HG02943 (cell line): ENCODE data around the gene NLGN2.

Experiments
- ATAC-seq: cut with Tn5 transposase; IDR thresholded peaks from one replicate; pipeline ENCODE4 v1.9.1; 2021; ENCODE audit warnings: mild to moderate bottlenecking, low read depth, moderate library complexity; ENCODE audit not compliant: unreplicated experiment

Gene NLGN2

DNA sequence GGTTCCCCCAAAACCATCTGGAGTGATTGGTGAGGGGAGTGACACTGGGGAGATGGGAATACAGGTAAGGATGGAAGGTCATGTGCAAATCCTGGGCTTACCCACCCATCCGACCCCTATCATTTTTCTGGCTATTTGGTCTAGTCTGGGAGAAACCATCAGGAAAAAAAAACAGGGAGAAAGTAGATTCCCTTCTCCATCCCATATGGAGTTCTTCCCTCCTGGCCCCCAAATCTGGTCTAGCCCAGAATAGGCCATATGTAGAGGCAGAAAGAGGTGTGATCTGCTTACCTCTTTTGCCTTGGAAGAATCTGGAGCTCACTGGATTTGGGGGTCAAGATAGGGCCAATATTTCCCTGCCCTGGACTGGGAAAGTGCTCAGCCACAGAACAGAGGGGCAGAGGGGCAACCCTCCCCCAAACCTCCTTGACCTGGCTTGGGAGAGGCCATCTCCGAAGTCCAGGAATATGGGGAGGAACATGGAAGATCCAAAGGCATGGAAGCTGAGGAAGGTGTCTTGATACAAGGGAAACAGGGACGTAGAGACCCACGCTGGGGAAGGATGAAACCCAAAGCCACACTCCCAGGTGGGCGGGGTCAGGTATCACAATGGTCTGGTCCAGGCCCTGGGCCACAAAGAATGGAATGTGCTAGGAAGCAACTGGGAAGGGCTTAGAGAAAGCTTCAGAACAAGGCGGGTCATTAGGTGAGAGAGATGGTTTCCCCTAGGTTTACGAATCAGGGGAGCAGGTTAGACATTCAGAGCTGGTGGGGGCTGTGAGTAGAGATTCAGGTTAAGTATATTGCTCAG lies 53.4 kb downstream of the NLGN2 start:
- ATAC-seq: no peak

DNA sequence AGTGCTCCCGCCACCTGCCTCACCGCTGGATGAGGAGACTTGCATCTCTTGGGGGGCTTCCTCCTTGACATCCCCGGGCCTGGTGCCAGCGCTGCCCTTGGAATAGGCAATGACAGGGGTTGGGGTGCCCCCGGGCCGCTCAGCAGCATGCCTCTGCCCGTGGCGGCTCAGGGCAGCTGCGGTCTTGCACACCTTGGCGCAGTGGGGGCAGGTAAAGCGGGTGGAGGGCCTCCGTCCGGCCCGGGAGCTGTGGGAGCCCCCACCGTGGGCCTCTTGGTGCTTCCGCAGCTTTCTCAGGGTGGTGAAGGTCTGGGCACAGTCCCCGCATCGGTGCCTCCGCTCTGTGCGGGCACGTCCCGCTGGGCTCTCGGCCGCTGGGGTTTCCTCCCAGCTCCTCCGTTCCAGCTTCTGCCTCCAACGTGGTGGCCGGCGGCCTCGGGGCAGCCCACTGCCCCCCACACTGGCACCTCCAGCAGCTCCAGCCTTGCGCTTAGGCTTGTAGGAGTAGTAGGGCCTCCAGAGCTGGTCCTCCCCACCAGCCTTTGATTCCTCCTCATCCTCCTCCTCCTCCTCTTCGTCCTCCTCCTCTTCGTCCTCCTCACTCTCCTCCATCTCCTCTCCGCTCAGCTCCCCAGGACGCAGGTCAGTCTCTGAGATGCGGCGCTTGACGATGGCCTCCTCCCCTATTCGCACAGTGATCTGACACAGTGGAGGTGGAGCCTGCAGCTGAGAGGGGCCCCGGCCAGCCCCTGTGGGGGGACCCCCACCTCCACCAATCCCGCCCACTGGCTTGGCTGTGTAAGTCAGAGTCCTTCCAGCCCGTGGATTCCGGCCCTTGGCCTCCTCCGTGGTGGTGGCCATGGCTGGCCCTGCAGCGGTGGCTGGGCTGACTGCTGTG lies 55.1 kb downstream of the NLGN2 start:
- no peak for ATAC-seq

GRCh38 chr17:7463372-7463846 lies 55.8 kb downstream of the NLGN2 start:
- ATAC-seq: no peak

GRCh38 chr17:7464081-7464480 lies 56.4 kb downstream of the NLGN2 start:
- ATAC-seq: no peak

- ATAC-seq: no peak
Measured at GRCh38 chr17:7465597-7466275, 58.1 kb downstream of the NLGN2 start.

DNA sequence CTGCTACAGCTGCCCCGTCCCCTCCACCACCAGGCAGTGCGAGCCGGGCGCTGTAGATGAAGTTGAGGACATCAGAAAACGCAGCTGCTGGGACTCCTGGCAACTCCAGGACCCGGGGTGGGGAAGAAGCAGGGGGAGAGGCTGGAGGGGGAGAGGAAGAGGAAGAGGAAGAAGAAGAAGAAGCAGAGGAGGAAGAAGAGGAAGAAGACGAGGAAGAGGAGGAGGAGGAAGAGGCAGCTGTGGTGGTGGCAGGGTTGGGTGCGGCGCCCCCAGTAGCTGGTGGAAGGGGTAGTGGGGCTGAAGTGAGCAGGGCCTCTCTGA lies 58.6 kb downstream of the NLGN2 start:
- ATAC-seq: no peak

DNA sequence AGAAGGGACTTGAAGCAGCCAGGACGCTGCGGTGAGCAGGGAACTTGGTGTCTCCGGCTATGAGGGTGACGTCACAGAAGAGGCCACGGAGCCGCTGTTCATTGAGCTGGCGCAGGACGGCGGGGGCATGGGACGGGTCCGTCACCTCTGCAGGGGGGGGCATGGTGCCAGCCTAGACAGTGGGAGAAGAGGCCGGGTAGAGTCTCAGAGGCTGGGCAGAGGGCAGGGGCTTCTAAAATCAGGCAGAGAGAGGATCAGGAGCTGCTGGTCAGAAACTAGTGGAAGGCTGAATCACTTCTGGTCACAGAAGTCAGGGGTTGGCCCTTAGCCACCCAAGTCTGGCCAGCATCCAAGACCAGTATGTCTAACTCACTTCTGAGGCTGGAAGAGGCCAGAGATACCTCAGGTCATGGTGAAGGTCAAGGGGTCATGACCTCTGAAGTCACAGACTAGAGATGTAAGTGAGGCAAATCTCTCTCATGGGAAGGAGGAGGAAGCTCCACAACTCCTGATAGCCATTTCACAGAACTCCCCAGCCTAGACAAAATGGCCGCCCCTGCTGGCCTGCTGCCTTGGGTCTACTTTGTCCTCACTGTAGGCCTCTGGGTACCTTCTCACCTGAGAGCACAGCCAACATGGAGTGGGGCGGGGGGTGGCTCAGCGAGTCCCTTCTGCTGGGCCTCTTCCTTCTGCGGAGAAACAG lies 59.1 kb downstream of the NLGN2 start:
- no peak for ATAC-seq

DNA sequence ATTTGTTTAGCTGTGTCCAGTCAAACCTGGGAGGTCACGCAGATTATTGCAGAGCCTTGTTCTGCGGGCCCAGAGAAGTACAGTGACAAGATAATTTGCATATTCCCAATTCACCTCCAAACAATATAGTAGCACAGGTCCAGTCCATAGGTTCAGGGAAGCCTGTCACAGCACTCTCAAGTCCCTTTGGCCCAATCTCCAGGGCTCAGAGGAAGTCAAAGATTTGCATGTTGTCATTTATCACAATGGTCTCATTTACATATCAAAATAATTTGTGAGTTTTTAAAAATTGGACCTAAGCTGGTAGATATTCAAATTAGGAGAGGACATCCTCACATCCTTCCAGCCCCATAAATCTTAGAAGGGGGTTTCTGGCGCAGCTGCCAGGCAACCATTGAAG lies 59.9 kb downstream of the NLGN2 start:
- no peak for ATAC-seq

GRCh38 chr17:7468290-7468689 lies 60.6 kb downstream of the NLGN2 start:
- no peak for ATAC-seq

DNA sequence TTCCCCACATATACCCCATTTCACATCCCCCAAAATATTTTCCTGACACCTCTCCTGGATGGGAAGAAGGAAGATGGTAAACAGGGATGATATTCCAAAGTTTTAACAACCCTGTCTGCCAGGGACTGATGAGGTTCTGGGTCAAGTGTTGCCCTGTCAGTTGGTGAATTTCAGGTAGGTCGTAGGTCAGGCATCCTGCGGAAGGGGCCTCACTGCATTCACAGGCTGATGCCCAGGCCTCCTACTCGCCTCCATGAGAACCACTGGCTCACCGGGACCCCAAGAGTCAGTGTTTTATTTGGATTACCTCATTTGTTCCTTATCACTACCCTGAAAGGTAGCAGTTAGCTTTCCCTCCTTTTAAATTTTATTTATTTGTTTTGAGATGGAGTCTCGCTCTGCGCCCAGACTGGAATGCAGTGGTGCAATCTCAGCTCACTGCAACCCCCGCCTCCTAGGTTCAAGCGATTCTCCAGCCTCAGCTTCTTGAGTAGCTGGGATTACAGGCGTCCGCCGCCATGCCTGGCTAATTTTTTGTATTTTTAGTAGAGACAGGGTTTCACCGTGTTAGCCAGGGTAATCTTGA lies 61.3 kb downstream of the NLGN2 start:
- no peak for ATAC-seq
